Kidney epithelial cell (primary cell): ENCODE results near the gene C19orf12. TPM values are rescaled to one million over a fixed set of nuclear protein-coding genes. Genes with fewer than 3 reads are reported as not detected.
A peak's percentile ranks its signal among the peaks of the same experiment; 100 is the strongest.

Experiments
- DNase-seq: peaks from one replicate; pipeline ENCODE4 v3.0.0-alpha.2; 2010; ENCODE audit warnings: low read depth
- H3K27me3 ChIP-seq: 2 replicates; pipeline ENCODE4 v1.6.0; 2011; ENCODE audit warnings: low read length; ENCODE audit not compliant: control insufficient read depth, insufficient read depth
- H3K36me3 ChIP-seq: 2 replicates; pipeline ENCODE4 v1.5.1; 2011; ENCODE audit warnings: low read length; ENCODE audit not compliant: control insufficient read depth, insufficient read depth
- H3K4me3 ChIP-seq: 2 replicates; pipeline ENCODE4 v1.5.1; 2011; ENCODE audit warnings: low read depth, mild to moderate bottlenecking, control low read depth, low read length
- total RNA-seq: library from RNA; depleted of rRNA; stranded (reverse); fragments of >200 nt; gene quantifications from 2 replicates; pipeline ENCODE4 v1.2.3, GENCODE V29; 2015
- TF ChIP-seq, protein P1 (sequence below): IDR thresholded peaks from 2 replicates; pipeline ENCODE4 v1.5.1; 2011; ENCODE audit warnings: mild to moderate bottlenecking, moderate library complexity, low read length, control low read depth, inconsistent platforms; ENCODE audit not compliant: insufficient read depth, poor library complexity, severe bottlenecking

C19orf12 gene
- 39.8 and 39.9 TPM in 2 replicates for total RNA-seq

DNA sequence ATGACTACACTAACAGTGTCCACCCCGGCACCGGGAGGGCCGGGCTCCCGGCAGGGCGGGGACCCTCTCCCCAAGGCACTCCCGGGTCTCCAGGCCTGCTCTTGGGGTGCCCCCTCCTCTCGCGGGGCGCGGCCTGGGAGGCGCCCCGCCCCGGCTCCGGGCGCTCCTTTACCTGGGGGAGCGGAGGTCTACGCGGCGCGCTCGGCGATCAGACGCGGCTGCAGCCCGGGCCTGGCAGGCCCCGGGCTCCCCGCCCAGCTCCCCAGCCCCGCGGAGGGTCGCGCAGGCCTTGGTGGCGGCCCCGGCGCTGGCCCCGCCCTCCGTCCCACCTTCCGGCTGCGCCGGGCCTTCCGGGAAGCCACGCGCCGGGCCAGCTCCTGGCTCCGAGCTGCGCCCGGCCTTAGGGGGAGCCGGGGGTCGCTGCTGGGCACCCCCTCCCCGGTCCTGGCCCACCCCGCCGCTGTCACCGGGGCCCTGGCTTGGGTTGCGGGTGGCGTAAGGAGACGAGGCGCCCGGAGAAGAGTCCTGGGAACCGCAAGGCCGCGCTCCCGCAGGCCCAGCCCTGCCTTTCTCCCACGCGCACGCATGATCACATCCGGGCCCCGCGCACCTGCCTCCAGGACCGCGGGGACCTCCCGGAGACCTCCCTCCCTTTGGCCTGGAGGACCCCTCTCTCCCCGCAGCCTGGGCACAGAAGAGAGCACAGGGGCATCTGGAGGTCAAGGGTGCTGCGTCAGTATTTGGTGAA is at the start of gene C19orf12:
TSS of gene C19orf12 (minus strand) at position 309 of the 748 bp plus-strand sequence. CDS start 6,848 bp downstream, outside the sequence.
- TF ChIP-seq, protein P1, sequence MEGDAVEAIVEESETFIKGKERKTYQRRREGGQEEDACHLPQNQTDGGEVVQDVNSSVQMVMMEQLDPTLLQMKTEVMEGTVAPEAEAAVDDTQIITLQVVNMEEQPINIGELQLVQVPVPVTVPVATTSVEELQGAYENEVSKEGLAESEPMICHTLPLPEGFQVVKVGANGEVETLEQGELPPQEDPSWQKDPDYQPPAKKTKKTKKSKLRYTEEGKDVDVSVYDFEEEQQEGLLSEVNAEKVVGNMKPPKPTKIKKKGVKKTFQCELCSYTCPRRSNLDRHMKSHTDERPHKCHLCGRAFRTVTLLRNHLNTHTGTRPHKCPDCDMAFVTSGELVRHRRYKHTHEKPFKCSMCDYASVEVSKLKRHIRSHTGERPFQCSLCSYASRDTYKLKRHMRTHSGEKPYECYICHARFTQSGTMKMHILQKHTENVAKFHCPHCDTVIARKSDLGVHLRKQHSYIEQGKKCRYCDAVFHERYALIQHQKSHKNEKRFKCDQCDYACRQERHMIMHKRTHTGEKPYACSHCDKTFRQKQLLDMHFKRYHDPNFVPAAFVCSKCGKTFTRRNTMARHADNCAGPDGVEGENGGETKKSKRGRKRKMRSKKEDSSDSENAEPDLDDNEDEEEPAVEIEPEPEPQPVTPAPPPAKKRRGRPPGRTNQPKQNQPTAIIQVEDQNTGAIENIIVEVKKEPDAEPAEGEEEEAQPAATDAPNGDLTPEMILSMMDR = no peak
- H3K36me3 ChIP-seq = no peaks in the 10 kb centered on the region
- no peaks in the 10 kb centered on the region for H3K27me3 ChIP-seq
- no peak for DNase-seq
- H3K4me3 ChIP-seq = peak within 1 kb of the TSS; percentile 92

DNA sequence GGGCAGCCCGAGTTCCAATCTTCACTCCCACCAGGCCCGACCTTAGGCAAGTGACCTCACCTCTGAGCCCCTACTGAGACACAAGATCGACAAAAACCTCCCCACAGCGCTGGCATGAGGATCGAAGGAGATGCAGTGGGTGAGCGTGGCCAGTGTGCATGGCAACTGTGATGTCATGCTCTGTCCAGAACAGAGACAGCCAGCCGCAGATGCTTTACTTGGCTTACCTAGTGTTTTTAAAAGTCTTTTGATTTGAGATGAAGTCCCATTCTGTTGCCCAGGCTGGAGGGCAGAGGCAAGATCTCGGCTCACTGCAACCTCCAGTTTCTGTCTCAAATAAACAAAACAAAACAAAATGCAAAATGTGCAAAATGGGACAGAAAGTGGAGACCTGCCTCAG is 49.3 kb upstream of the C19orf12 start:
- H3K27me3 ChIP-seq = no peaks in the 10 kb centered on the region
- TF ChIP-seq, protein P1 = no peak
- no peak overlapping the region for H3K4me3 ChIP-seq
- no peaks in the 10 kb centered on the region for H3K36me3 ChIP-seq
- no peak for DNase-seq

DNA sequence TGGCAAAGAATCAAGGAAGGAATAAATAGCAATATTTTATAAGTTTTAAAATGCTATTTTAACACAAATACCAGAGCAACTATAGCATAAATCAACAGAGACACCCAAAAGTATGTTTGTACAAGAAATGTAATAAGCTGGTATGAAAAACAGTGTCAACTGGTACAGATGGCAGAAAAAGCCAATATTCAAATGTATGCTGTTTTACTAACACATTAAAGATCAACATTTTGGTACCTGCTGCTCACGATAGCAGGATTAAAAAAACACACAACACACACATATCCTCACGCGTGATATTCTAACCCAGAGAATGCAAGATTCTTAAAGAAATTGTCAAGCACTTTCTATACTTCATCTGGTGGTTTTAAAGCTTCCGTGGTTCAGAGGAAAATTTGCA is 48.1 kb upstream of the C19orf12 start:
- Histone ChIP-seq H3K4me3 (no peak overlapping the region), H3K27me3 (no peaks in the 10 kb centered on the region), H3K36me3 (no peaks in the 10 kb centered on the region)
- DNase-seq = no peak
- TF ChIP-seq, protein P1 = no peak

DNA sequence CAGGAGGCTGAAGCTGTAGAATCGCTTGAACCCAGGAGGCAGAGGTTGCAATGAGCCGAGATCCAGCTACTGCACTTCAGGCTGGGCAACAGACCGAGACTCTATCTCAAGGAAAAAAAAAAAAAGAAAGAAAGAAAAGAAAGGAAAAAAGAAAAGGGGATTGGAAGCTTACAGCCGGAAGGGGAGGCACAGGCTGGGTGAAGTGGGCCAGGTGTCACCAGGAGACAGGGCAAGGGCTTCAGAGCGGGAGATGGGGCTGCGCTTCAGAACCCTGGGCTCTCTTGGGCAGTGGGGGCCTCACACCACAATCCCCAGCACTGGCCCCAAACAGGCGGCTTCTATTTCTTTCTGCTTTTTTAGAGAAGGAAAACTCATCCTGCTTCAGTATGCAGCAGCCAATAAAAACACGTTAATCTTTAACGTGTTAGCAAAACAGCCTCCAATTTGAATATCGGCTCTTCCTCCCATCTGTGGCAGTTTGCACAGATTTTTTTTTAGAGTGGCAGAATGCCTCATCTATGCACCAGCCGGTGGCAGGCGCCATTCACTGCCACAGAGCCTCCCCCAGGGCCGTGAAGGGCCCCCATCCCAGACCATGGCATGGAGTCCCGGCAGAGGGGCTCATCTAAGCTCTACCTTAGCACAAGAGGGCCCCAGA is 46.6 kb upstream of the C19orf12 start:
- Histone ChIP-seq H3K27me3 (no peaks in the 10 kb centered on the region), H3K4me3 (no peak overlapping the region), H3K36me3 (no peaks in the 10 kb centered on the region)
- TF ChIP-seq, protein P1 = no peak
- DNase-seq = no peak

DNA sequence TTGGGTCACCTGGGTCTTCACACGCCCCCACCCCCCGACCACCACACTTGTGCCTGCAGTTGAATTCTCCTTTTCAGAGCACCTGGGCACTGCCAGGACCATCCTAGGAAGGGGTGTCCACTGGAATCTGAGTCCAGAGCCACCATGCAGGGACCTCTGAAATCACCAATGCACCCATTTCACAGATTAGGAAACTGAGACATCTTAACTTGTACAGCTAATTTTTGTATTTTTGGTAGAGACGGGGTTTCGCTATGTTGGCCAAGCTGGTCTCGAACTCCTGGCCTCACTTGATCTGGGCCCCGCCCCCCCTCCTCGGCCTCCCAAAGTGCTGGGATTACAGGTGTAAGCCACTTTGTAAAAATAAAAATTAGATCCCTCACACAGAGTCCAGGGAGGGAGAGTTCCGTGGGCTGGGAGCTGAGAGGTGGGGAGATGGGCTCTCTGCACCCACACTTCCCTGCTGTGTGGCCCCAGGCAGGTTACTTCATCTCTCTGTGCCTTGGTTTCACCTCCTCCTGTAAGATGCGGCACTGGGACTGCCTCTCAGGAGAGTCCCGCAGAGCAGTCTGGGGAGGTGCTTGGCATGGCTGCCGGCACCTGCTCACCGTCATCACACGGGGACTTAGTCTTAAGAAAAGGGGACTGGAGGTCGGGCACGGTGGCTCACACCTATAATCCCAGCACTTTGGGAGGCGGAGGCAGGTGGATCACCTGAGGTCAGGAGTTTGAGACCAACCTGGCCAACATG is 45.9 kb upstream of the C19orf12 start:
- Histone ChIP-seq H3K36me3 (no peaks in the 10 kb centered on the region), H3K4me3 (no peak overlapping the region), H3K27me3 (no peaks in the 10 kb centered on the region)
- no peak for DNase-seq
- TF ChIP-seq, protein P1 = no peak
